HL-60 (cell line): ENCODE measurements around the gene NAXE.
A peak's percentile ranks its signal among the peaks of the same experiment; 100 is the strongest.

Source experiments
- DNase-seq, 2 experiments: peaks; one replicate each; pipeline ENCODE4 v3.0.0-alpha.2; 2010 to 2020; ENCODE audit warnings: low read depth in 1 of 2, low spot score in 1 of 2
- H3K27ac ChIP-seq: fragments of 250-450 bp; sonication (Bioruptor Pico); replicated peaks from 2 replicates; pipeline ENCODE4 v1.5.1; 2020; ENCODE audit warnings: mild to moderate bottlenecking, moderate library complexity
- H3K27me3 ChIP-seq: fragments of 250-450 bp; sonication (Bioruptor Pico); 2 replicates; pipeline ENCODE4 v1.5.1; 2021; ENCODE audit warnings: mild to moderate bottlenecking, moderate library complexity; ENCODE audit not compliant: insufficient read depth, poor library complexity, severe bottlenecking
- H3K4me3 ChIP-seq: replicated peaks from 2 replicates; pipeline ENCODE4 v1.5.1; 2011; ENCODE audit warnings: mild to moderate bottlenecking, control low read depth, low read length; ENCODE audit not compliant: insufficient read depth
- CTCF ChIP-seq: IDR thresholded peaks from one replicate; pipeline ENCODE4 v1.5.1; 2011; ENCODE audit warnings: low read length, control low read depth, inconsistent platforms; ENCODE audit not compliant: insufficient read depth
- GABPA ChIP-seq: IDR thresholded peaks from 2 replicates; pipeline ENCODE4 v1.6.1; 2012; ENCODE audit warnings: low read depth
- POLR2AphosphoS5 ChIP-seq: IDR thresholded peaks from 2 replicates; pipeline ENCODE4 v1.6.1; 2012; ENCODE audit warnings: low read depth
- REST ChIP-seq: IDR thresholded peaks from 2 replicates; pipeline ENCODE4 v1.6.1; 2012; ENCODE audit warnings: low read depth; ENCODE audit not compliant: insufficient replicate concordance
- SPI1 ChIP-seq: IDR thresholded peaks from 2 replicates; pipeline ENCODE4 v1.6.1; 2012; ENCODE audit warnings: low read depth, mild to moderate bottlenecking, borderline replicate concordance
- long read RNA-seq: library from polyadenylated mRNA; unstranded; transcript quantifications from one replicate; pipeline ENCODE4 v2.0.0, GENCODE V29; 2020

Gene NAXE
- long read RNA-seq, transcript NAXE-203 (6 exons, 1,125 nt) = major isoform, 47 of 60 reads
- long read RNA-seq, partial matches to known transcripts = 4 of 60 reads
- long read RNA-seq, other reads (novel, unspliced or antisense) = 6 of 60 reads

- TF ChIP-seq CTCF (no peak), SPI1 (no peak; the same call in 1 of the 2 replicates), REST (no peak), GABPA (no peak), POLR2AphosphoS5 (peak; percentile 55)
- Histone ChIP-seq H3K27ac (peak within 1 kb of the TSS; percentile 76), H3K27me3 (no peaks in the 10 kb centered on the region), H3K4me3 (peak within 1 kb of the TSS; percentile 80)
- DNase-seq = peak; percentile 69 to 78
Observed at GRCh38 chr1:156591432-156592157, at the start of gene NAXE. Gene NAXE (plus strand): TSS chr1:156591776. CDS start chr1:156591805, 29 bp downstream.

- H3K27me3 ChIP-seq = no peaks in the 10 kb centered on the region
- DNase-seq = no peak
- no peak for TF ChIP-seq CTCF
- no peak overlapping the region for H3K4me3 ChIP-seq
- no peak overlapping the region for H3K27ac ChIP-seq
Observed at GRCh38 chr1:156543066-156543465, 48.5 kb upstream of the NAXE start.

GRCh38 chr1:156544592-156545102 lies 46.9 kb upstream of the NAXE start:
- H3K4me3 ChIP-seq = no peak overlapping the region
- H3K27ac ChIP-seq = no peak overlapping the region
- TF ChIP-seq SPI1 (no peak), POLR2AphosphoS5 (no peak), REST (no peak), GABPA (no peak), CTCF (no peak)
- no peaks in the 10 kb centered on the region for H3K27me3 ChIP-seq
- no peak for DNase-seq
